ENCODE data around the gene GABRG3.

GABRG3 gene

DNA sequence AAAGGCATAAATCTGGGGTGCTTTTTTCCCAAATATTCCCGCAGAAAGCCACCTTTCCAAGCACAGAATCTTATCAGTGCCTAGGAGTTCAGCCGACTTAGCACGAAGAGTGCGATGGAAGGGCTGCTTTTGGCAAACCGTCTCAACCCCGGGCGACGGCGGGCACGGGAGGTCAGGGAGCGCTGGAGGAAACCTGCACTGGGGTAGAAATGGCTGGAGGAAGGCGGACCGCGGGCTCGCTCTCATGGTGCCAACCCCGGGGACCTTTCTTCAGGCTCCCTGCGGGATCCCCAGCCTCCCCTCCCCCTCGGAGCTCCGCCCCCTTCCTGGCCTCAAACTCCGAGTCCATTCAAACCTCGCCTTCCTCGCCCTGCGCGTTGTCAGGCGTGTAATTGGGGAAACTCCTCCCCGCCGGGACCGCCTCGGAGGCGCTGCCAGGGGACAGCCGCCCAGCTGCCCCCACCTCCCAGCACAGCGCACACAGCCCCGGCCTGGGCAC, at the start of gene GABRG3:
GABRG3 (plus strand) TSS at position 470 of the 499 bp plus-strand sequence.
- DNase-seq (ENCODE audit: low spot score): no peak

DNA sequence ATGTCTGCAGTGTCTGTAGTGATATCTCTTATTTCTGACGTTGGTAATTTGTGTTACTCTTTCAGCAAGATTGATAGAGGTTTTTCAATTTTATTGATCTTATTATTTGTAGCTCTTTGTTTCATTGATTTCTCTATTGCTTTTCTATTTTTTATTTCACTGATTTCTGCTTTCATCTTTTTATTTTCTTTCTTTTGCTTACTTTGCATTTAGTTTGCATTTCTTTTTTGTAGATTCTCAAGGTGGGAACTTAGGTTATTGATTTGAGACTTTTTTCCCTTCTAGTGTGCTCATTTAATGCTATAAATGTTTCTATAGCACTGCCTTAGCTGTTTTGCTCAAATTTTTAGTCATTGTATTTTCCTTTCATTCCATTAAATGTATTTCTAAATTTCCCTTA, 49.5 kb upstream of the GABRG3 start:
- no peak for DNase-seq (ENCODE audit: low spot score)

DNA sequence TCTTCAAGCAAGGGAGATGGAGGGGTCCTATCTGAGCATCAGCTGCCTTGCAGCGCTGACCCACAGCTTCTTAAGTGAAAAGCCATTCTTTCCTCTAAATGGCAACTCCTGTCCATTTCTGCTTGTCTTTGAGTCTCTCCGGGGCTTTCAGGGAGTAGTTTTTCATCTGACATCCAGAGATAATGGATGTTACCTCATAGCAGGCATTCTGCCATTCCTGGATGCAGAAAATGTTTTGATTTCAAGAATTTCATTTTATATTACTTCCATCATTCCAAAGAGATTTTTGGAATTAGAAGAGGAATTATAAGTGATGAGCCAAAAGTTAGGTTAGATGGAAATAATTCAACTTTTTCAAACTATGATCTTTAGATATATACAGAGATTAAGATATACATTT, 44.9 kb upstream of the GABRG3 start:
- DNase-seq (ENCODE audit: low spot score): no peak

DNA sequence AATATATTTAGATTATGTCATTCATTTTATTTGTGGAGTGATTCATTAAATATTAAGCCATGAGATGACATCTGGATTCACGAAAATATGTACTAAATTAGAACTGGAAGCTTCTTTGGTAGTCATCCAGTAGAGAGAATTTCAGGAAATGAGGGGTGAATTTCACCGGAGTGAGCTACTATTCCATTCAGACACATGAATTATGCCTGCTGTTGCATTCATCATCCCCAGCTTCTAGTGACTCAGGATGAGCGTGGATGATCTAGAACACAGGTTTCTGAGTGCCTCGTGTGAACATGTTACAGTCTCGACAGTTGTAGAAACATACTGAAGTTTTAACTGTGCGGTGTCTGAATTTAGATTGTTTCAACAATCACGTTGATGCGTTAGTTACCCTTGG, 42.9 kb upstream of the GABRG3 start:
- no peak for DNase-seq (ENCODE audit: low spot score)

DNA sequence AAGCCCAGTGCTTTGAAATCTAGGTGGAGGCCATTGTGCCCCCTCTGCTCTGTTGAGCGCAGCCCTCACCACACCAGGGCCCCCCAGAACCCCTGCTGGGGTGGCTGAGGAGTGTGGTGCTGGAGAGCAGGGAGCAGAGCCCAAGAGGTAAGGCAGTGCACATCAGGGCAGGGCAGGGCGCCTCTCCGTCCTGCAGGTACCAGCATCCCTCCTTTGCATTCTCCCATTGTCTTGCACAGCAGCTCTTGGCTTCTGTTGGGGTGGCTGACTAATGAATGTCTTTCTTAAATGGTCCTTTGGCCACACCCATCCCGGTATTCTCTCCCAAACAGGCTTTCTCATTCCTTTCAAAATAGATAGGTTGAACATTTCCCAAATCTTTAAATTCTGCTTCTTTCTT, 41.4 kb upstream of the GABRG3 start:
- DNase-seq (ENCODE audit: low spot score): no peak

DNA sequence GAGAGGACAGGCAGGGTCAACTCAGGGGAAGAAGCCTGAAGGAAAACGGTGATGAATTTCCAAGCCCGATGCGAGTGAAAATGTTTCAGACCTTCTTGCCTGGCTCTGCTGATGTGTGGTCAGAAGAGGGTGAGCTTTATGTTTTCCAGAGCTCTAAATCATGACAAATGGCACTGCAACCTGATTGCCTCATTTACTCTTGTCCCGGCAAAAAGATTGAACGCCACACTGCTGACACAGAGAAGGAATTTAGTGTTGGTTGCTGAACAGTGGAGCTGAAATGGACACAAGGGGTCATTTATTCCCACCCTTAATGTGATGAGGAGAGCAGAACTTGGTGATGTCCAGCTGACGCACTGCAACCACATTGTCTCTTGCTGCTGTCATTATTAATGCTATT, 36.1 kb upstream of the GABRG3 start:
- no peak for DNase-seq (ENCODE audit: low spot score)

DNA sequence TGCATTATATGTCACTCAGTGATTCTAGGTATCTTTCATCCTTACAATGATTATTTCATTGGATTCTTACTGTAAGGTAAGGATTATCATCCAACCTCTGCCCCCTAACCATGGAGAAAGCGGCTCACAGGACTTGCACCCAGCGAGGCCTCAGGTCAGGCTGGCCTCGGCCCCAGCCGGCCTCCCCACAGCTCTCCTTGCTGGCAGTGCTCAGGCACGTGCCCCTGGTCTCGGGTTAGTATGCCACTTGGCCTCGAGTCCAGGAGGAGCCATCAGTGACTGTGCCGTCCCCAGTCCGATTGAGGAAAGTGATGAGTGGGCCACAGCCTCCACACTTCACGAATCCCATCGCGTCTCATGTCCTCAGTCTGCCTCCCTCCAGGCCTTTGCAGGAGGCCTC, 35.7 kb upstream of the GABRG3 start:
- no peak for DNase-seq (ENCODE audit: low spot score)

DNA sequence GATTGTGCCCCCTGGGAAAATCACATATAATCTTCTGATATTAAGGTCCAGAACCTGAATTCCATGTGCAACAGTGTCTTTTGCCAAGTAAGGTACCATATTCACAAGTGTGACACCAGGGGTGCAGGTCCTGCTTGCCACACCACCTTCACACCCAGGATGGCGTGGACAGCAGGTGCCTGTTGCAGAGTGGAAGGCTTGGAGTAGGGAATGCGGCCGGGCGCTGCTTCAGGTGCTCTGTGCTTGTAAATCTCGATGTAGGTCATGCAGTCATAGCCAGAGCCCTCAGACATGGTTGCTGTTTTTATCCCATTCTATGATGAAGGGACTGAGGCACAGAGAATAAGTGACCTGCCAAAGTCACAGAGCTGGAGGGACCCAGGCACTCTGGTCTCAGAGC, 34.5 kb upstream of the GABRG3 start:
- DNase-seq (ENCODE audit: low spot score): no peak

DNA sequence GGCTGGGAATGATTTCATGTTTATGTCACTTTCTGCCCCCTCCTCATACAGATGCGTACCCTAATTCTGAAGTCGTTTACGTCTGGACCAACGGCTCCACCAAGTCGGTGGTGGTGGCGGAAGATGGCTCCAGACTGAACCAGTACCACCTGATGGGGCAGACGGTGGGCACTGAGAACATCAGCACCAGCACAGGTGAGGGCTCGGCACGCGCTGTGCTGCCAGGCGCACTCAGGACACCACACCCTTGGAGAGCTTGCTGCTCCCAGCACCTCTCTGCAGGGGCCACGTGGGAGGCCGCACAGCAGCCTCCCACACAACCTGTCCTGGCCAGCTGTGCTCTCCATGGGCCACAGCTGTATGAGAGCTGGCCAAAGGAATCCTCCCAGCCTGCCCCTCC, 33.8 kb upstream of the GABRG3 start:
- no peak for DNase-seq (ENCODE audit: low spot score)

DNA sequence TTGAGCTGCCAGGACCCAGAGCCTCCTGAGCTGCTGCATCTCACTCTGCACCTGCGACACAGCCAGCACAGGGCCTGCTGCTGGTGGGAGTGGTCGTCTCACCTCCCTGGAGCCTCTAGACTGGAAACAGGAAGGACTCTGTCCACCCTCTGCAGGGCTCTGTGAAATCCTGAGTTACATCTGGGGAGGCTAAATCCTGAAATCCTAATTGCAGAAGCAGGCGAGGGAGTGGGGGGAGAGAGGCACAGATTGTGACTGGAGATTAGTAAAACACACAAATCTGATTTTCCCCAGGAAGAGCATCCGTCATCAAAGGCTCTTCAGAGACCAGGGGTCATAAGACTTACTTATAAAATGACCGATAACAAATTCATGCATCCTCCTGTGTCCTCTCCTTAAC, 31.6 kb upstream of the GABRG3 start:
- DNase-seq (ENCODE audit: low spot score): no peak

DNA sequence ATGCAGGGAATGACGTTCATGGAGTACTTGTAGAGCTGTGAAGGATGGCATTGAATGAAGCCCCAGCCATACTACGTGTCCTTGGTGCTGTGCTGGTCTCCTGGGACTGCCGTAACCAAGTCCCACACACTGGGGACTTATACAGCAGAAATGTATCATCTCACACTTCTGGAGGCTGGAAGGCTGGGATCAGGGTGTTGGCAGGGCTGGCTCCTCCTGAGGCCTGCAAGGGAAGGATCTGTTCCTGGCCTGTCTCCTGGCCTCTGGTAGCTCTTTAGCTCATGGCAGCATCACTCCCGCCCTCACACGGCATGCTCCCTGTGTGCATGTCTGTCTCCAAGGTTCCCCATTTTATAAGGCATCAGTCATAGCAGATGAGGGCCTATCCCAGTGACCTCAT, 29.5 kb upstream of the GABRG3 start:
- DNase-seq (ENCODE audit: low spot score): no peak

DNA sequence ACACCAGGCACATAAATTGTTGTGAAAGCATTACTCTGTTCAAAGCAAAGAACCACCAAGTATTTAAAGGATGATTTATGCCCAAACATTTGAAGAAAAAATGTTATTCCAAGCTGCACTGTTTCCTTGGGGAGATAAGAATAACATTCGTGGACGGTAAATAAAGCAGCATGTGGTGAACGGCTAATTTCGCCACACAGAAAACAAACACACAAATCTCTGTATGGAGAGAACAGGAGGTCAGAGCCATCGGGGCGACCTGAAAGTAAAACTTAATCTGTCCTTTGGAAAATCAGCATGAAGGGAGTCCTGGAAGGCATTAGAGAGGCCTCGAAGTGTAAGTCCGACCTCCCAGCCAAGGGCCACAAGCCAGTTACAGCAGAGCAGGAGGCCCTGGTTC, 27.1 kb upstream of the GABRG3 start:
- no peak for DNase-seq (ENCODE audit: low spot score)

DNA sequence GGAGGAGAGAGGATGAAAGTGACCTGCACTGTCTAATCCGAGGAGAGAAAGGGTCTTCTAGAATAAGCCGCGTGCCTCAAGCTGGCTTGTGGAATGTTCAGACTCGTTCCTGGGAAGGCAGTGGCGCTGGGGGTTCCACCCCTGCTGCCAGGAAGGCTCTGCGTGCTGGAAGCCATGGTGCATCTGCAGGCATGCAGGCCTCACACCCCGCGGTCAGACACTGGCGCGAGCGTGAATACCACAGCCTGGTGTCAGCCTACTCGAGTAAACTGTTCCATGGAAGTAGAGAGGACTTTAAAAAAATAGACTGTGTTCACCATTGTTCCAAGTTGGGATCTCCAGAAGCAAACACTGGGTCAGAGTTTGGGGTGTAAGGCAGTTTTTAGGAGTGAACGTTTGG, 25.9 kb upstream of the GABRG3 start:
- DNase-seq (ENCODE audit: low spot score): no peak

DNA sequence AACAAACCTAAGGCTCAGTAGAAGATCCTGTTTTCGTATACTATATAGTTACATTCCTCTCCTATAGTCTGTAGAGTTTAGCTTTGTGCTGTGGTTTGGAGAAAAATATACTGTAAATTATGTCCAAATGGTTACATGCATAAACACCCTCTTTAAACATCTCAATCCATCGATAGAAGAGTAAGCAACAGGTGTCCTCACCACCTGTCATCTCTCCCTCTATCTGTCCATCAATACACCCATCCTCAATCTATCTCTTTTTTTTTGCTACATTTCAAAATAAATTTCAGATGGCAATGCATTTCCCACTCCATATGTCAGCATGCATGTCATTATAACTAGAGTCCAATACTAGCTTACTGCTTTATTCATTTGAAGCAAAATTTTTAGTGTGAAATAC, 21.0 kb upstream of the GABRG3 start:
- no peak for DNase-seq (ENCODE audit: low spot score)

DNA sequence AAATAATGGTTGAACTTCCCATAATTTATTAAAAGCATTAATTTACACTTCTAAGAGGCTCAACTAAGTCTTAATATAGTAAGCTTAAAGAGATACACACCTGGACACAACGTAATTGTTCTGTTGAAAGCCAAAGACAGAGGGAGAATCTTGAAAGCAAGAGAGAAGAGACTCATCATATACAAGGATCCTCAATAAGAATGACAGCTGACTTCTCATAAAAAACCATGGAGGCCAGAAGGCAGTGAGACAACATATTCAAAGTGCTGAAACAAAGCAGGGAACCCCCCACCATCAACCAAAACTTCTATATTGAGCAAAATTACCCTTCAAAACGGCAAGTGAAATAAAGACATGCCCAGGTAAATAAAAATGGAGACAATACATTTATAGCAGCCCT, 16.6 kb upstream of the GABRG3 start:
- DNase-seq (ENCODE audit: low spot score): no peak

DNA sequence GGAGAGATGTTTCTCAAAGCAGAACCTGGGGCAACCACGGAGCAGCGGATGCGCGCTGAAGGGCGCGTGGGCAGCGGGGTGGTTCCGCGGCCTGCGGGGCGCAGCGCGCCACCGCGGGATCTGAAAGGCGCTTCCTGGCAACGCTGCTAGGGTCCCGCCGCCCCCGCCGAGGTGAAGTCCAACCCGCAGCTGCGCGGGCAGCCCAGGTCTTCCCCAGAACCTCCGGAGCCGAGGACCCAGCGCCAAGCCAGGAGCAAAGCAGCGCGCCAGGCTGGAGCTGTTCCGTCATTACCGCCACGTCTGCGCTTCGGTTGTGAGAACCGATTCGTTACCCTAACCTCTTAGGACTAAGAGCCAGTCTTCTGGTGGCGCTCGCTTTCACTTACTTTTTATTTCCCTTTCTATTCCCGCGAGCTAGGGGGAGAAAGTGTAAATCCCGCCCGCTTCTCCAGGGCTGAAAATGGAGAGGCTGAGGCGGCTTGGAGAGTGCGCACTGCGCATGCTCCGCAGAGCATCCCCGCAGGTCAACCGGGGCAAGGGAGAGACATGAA, 3.2 kb upstream of the GABRG3 start:
- no peak for DNase-seq (ENCODE audit: low spot score)

DNA sequence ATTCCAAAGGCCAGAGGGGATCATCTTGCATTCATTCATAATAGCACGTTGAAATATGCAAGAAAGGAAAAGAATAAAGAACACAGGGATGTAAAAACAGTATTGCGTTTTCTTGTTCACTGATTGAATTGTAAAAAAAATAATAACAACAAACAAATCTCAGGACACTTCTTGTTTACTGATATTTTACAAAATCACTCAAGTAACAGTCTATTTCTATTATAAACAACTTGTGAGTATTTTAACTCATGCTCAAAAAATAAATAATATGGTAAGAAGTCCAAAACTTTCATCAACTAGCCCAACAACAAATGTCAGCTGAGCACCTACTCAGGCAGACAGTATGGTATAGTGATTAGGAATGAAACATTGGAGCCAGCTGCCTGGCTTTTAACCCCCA, 2.2 kb upstream of the GABRG3 start:
- DNase-seq (ENCODE audit: low spot score): no peak

DNA sequence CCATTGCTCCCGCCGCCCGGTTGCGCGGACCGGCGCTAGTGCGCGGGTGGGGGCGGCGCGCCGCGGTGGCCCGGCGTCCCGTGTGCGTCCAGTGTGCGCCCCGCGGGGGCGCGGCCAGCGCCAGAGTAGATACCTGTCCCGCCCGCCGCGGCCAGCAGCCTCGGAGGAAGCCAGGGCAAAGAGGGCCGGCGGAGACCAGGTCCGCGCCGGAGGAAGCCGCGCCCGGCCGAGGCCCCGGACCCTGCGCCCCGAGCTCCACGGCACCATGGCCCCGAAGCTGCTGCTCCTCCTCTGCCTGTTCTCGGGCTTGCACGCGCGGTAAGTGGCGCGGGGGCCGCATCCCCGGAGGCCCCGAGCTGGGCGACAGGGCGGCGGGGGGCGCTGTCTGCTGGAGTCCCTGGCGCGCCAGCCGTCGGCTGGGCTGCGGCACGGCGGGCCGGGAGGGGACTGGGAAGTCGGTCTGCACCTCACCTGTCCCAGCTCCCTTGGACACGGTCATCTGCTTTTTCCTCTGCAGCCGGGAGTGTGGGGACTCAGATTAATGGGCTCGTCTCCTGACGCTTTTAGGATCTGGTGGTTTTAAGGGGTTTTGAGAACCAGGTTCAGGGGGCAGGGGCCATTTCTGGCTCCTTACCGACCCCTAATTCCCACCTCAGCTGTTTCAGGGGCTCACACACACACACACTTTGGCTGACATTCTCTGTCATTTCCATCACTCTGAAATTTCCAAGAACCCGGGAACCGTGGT, 464 bp downstream of the GABRG3 start:
- no peak for DNase-seq (ENCODE audit: low spot score)

DNA sequence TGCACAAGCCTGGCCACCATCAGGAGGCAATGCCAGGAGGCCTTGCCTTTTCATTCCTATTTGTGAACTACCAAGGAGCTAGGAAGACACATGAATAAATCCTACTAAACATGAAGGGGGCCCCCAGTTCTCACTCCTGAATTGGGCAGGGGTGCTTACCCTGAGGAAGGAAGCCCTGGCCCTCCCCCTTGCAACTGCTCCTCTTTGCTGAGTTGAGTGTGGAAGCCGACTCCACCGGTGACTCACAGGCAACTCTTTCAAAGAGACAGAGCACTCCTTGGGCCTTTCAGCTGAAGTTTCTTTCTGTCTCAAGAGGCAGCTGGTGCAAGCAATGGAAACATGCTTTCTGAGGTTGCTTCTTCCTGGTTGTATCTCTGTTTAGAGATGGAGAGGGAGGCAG, 1.7 kb downstream of the GABRG3 start:
- no peak for DNase-seq (ENCODE audit: low spot score)

DNA sequence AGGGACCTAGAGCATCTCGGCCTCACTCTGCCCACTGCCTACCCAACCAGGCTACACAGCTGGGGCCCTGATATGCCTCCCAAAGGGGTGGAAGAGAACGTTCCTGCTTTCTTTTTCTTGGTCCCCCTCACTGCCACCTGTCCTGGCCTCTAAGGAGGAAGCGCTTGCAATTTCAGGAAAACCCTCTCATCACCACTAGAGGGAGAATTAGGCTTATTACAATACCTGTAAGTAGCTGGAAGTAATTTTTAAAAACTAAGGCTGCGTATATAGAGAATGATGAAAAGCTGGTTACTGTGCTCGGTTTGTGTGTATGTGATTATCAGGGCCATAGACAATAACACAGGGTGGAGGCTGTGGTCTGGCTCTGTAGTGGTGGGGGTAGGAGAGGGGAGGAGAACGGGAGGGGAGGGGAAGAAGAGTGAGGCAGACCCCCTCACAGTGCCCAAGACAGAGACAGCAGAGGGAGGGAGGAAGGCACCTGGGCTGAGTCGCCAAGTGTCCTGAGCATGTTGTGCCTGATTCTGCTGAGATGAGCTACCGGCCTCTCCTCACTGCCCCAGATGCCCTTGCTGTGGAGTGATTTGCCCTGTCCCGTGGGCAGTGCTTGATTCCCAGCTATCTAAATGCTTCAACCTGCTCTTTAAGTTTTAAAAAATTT, 3.3 kb downstream of the GABRG3 start:
- no peak for DNase-seq (ENCODE audit: low spot score)

DNA sequence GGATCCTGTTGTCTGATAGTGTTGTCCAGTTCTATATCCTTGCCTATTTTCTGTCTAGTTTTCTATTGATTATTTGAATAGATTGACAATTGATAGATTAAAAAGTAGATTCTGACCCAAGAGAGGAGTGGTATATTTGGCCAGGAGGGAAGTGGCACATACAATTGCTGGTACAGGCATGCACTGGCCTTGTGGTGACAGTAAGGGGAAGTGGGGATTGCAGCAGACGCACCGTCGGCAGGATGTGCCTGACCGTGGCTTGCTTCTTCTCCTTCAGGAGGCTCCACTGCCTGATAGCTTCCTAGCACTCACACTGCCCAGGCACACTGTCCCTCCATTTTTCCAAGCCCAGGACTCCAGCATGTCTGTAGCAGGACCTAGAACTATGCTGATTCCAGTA, 10.5 kb downstream of the GABRG3 start:
- no peak for DNase-seq (ENCODE audit: low spot score)

DNA sequence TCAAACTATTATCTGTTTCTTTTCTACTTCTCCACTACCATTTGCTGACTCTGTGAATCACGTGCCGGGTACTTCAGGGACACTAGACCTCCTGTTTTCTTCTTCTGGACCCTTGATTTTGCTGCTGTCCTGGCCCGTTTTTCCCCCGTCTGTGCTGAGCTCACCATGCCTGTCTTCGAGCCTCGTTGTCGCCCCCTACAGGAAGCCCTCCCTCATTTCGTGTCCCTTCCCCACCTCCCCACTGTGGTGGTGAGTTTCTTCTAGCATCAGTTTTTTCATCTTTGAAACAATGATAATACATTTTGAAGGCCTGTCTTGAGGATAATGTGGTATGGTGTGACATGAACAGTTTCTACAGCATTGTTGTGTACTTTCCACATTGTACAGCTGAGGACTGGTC, 12.8 kb downstream of the GABRG3 start:
- DNase-seq (ENCODE audit: low spot score): no peak

DNA sequence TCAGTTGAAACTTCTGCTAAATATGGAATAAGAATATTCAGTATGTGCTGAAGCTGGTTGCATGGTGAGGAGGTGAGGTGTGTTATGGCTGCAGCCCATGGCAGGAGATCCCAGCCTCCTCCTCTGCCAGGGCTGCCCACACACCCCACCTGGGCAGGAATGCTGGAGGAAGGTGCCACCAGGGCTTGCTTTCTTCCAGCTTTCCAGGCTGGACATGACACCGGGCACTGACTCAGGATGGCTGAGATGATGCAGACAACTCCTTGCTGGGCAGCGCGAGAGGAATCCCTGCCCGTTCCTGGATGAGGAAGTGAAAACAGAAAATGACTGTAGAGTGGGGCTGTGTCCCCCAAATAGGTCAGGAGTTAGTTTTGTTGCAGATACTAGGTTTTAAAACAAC, 14.1 kb downstream of the GABRG3 start:
- DNase-seq (ENCODE audit: low spot score): no peak

DNA sequence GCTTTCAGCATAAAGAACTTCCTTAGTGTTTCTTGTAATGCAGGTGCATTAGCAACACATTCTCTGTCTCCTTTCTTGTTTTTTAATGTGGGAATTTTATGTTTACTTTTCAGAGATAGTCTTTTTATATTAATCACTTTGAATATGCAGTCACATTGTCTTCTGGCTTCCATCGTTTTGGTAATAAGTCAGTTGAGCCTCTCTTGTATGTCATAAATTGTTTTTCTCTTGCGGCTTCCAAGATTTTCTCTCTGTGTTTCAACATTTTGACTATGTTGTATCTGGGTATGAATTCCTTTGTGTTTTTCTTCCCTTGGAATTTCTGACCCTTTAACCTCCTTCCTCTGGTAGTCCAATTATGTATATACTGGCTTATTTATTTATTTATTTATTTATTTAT, 25.3 kb downstream of the GABRG3 start:
- no peak for DNase-seq (ENCODE audit: low spot score)
